Measurements from ENCODE around the gene PDZD4.

Gene PDZD4

GRCh38 chrX:153774576-153775292 lies 55.6 kb downstream of the PDZD4 start:
- Histone ChIP-seq H3K4me3 (ENCODE audit: severe bottlenecking) (no peak overlapping the region), H3K9me3 (ENCODE audit: severe bottlenecking) (no peaks in the 10 kb centered on the region), H3K27ac (ENCODE audit: poor library complexity, severe bottlenecking) (no peak overlapping the region), H3K36me3 (ENCODE audit: low read depth) (no peaks in the 10 kb centered on the region), H3K4me1 (ENCODE audit: insufficient read depth, poor library complexity, severe bottlenecking) (no peaks in the 10 kb centered on the region), H3K27me3 (ENCODE audit: insufficient read depth, poor library complexity, severe bottlenecking) (no peaks in the 10 kb centered on the region)
- no peak for DNase-seq (ENCODE audit: low spot score)
- no peak for ATAC-seq (ENCODE audit: low read depth)
- TF ChIP-seq, protein P1, sequence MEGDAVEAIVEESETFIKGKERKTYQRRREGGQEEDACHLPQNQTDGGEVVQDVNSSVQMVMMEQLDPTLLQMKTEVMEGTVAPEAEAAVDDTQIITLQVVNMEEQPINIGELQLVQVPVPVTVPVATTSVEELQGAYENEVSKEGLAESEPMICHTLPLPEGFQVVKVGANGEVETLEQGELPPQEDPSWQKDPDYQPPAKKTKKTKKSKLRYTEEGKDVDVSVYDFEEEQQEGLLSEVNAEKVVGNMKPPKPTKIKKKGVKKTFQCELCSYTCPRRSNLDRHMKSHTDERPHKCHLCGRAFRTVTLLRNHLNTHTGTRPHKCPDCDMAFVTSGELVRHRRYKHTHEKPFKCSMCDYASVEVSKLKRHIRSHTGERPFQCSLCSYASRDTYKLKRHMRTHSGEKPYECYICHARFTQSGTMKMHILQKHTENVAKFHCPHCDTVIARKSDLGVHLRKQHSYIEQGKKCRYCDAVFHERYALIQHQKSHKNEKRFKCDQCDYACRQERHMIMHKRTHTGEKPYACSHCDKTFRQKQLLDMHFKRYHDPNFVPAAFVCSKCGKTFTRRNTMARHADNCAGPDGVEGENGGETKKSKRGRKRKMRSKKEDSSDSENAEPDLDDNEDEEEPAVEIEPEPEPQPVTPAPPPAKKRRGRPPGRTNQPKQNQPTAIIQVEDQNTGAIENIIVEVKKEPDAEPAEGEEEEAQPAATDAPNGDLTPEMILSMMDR (IDR thresholded peaks at IDR 0.05; ENCODE audit: poor library complexity, severe bottlenecking) = no peak

DNA sequence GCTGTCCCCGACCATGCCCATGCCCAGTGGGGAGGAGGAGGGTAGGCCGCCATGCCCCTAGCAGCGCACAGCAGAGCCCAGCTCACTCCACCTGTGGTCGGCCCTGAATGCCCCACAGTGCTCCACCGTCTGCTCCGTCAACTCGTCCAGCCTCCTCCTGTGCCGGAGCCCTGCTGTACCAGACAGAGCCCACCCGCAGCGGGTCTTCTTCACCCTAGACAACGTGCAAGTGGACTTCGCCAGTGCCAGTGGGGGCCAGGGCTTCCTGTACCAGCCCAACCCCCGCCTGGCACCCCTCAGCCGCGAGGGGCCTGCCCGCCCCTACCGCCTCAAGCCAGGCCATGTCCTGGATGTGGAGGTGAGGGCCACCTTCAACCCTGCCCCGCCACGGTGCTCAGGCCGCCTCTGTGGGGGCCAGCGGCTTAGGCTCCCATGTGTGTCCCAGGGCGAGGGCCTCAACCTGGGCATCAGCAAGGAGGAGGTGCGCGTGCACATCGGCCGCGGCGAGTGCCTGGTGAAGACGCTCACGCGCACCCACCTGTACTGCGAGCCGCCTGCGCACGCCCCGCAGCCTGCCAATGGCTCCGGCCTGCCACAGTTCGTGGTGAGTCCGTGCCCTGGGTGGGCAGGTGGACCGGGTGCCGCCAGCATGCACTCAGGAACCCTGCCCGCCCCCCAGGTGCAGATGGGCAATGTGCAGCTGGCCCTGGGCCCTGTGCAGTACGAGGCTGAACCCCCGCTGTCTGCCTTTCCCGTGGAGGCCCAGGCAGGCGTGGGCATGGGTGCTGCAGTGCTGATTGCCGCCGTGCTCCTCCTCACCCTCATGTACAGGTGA lies 56.4 kb downstream of the PDZD4 start:
- no peak for ATAC-seq (ENCODE audit: low read depth)
- DNase-seq (ENCODE audit: low spot score) = peak; percentile 45
- TF ChIP-seq, protein P1 (IDR thresholded peaks at IDR 0.05; ENCODE audit: poor library complexity, severe bottlenecking) = no peak
- Histone ChIP-seq H3K27ac (ENCODE audit: poor library complexity, severe bottlenecking) (no peak overlapping the region), H3K4me1 (ENCODE audit: insufficient read depth, poor library complexity, severe bottlenecking) (no peaks in the 10 kb centered on the region), H3K9me3 (ENCODE audit: severe bottlenecking) (no peaks in the 10 kb centered on the region), H3K4me3 (ENCODE audit: severe bottlenecking) (no peak overlapping the region), H3K36me3 (ENCODE audit: low read depth) (no peaks in the 10 kb centered on the region), H3K27me3 (ENCODE audit: insufficient read depth, poor library complexity, severe bottlenecking) (no peaks in the 10 kb centered on the region)

GRCh38 chrX:153773218-153773611 lies 57.1 kb downstream of the PDZD4 start:
- Histone ChIP-seq H3K27me3 (ENCODE audit: insufficient read depth, poor library complexity, severe bottlenecking) (no peaks in the 10 kb centered on the region), H3K27ac (ENCODE audit: poor library complexity, severe bottlenecking) (no peak overlapping the region), H3K9me3 (ENCODE audit: severe bottlenecking) (no peaks in the 10 kb centered on the region), H3K4me1 (ENCODE audit: insufficient read depth, poor library complexity, severe bottlenecking) (no peaks in the 10 kb centered on the region), H3K36me3 (ENCODE audit: low read depth) (no peaks in the 10 kb centered on the region), H3K4me3 (ENCODE audit: severe bottlenecking) (no peak overlapping the region)
- ATAC-seq (ENCODE audit: low read depth) (no peak), DNase-seq (ENCODE audit: low spot score) (peak; percentile 43)
- TF ChIP-seq, protein P1 (IDR thresholded peaks at IDR 0.05; ENCODE audit: poor library complexity, severe bottlenecking) = no peak

GRCh38 chrX:153772316-153773217 lies 57.8 kb downstream of the PDZD4 start:
- Histone ChIP-seq H3K4me3 (ENCODE audit: severe bottlenecking) (no peak overlapping the region), H3K4me1 (ENCODE audit: insufficient read depth, poor library complexity, severe bottlenecking) (no peaks in the 10 kb centered on the region), H3K9me3 (ENCODE audit: severe bottlenecking) (no peaks in the 10 kb centered on the region), H3K27me3 (ENCODE audit: insufficient read depth, poor library complexity, severe bottlenecking) (no peaks in the 10 kb centered on the region), H3K36me3 (ENCODE audit: low read depth) (no peaks in the 10 kb centered on the region), H3K27ac (ENCODE audit: poor library complexity, severe bottlenecking) (no peak overlapping the region)
- ATAC-seq (ENCODE audit: low read depth) (no peak), DNase-seq (ENCODE audit: low spot score) (no peak)
- TF ChIP-seq, protein P1 (IDR thresholded peaks at IDR 0.05; ENCODE audit: poor library complexity, severe bottlenecking) = no peak

Data from RWPE2 (cell line).